Psoas muscle (tissue), 8 donors: Measurements from ENCODE around the gene ZC3H18. TPM values are rescaled to one million over a fixed set of nuclear protein-coding genes. Genes with fewer than 3 reads are reported as not detected.

Experiments used
- ATAC-seq, 4 donors: fragments of 200-7000 bp; cut with Tn5 transposase; one replicate each; pipeline ENCODE4 v1.9.1; 2020; ENCODE audit warnings: moderate library complexity in 3 of 4, mild to moderate bottlenecking in 2 of 4
- DNase-seq, 2 donors: peaks; one replicate each; pipeline ENCODE4 v3.0.0-alpha.2; 2020
- H3K27ac ChIP-seq: fragments of 200-600 bp; one replicate; pipeline ENCODE4 v1.8.0; 2022
- H3K27me3 ChIP-seq, 3 donors: fragments of 200-600 bp in 1 of 3; one replicate each; pipeline versions ENCODE4 v1.6.1 to v1.8.0; 2013 to 2022; ENCODE audit warnings: low read length in 2 of 3, mild to moderate bottlenecking in 2 of 3, moderate library complexity in 1 of 3; ENCODE audit not compliant: insufficient read depth in 3 of 3
- H3K36me3 ChIP-seq, 2 donors: fragments of 200-600 bp in 1 of 2; one replicate each; pipeline versions ENCODE4 v1.6.1 to v1.8.0; 2013 to 2022; ENCODE audit warnings: low read depth in 1 of 2, mild to moderate bottlenecking in 1 of 2, moderate library complexity in 1 of 2; ENCODE audit not compliant: insufficient read depth in 1 of 2
- H3K4me1 ChIP-seq: fragments of 200-600 bp; one replicate; pipeline ENCODE4 v1.8.0; 2022
- H3K4me3 ChIP-seq: fragments of 200-600 bp; one replicate; pipeline ENCODE4 v1.8.0; 2022; ENCODE audit warnings: mild to moderate bottlenecking
- H3K9me3 ChIP-seq: fragments of 200-600 bp; one replicate; pipeline ENCODE4 v1.8.0; 2022
- CTCF ChIP-seq: fragments of 200-600 bp; IDR thresholded peaks from one replicate; pipeline ENCODE4 v1.8.0; 2022; ENCODE audit warnings: antibody characterized with exemption
- WGBS, 3 donors: extraction: QIAGEN DNeasy Blood & Tissue Kit; methylation state at CpG; one replicate each; pipeline versions ENCODE4 v1.1.6 to v1.1.7; 2013; 5-methylcytosine and 5-hydroxymethylcytosine counted together
- intact Hi-C, 2 donors: fragments of 100-400 bp; cut with DNase I; formaldehyde crosslinking; loops; one replicate each; pipeline versions ENCODE4 v1.11.0 to v1.14.2; 2022
- long read RNA-seq, 2 donors: library from polyadenylated mRNA; unstranded; transcript quantifications; one replicate each; pipeline ENCODE4 v2.0.0, GENCODE V29; 2021
- polyA plus RNA-seq, 3 donors: library from polyadenylated mRNA; stranded (reverse); fragments of 200-250 nt; gene quantifications; one replicate each; pipeline ENCODE4 v1.2.3, GENCODE V29; 2013
- total RNA-seq, 4 donors: library from RNA; stranded (reverse); fragmentation: NEBNext Ultra II Directional in 2 of 4; extraction: Animal tissue kit (Norgen Biotek cat#: 25700) in 2 of 4; gene quantifications; one replicate each; pipeline versions ENCODE4 v1.2.1 to v1.2.4, GENCODE V29; 2021 to 2023
- donor health status: healthy with polysubstance abuse.
- donor health status: DM: no; HTN: no; CAD: no; lungs with moderate emphysema.
- donor health status: Bipolar disorder and iron deficiency.
- donor health status: healthy.
- donor health status: DM: yes; HTN: yes; CAD: no.
- donor health status: DM: no; HTN: no; CAD: no.
- donor health status: DM: no; HTN: no; CAD: no.
- donor health status: DM: yes; HTN: yes; CAD: no.

Gene ZC3H18
- 10 to 100 TPM; 24.8 to 30.5 (median 26.9) TPM for total RNA-seq
- 10 to 100 TPM; 19.9 to 36.0 (median 32.0) TPM for polyA plus RNA-seq
- long read RNA-seq, donor 1, transcript ZC3H18-201 (18 exons, 3,729 nt) = major isoform, 7 of 15 reads
- long read RNA-seq, donor 1, partial matches to known transcripts = 4 of 15 reads
- long read RNA-seq, donor 1, other reads (novel, unspliced or antisense) = 2 of 15 reads
- long read RNA-seq, donor 2, transcript ZC3H18-201 (18 exons, 3,729 nt) = major isoform, 14 of 39 reads
- long read RNA-seq, donor 2, partial matches to known transcripts = 17 of 39 reads
- long read RNA-seq, donor 2, other reads (novel, unspliced or antisense) = 7 of 39 reads

- DNase-seq (peak; percentile 98 to 99), ATAC-seq (peak; percentile 99 to 100 (median 99))
- intact Hi-C loops = loop anchor here (5.0 to 10.0 kb wide), 2 partner anchors 137 to 375 kb away; partner anchors contain the start of genes CTU2 (in 2 of the 2) and RNF166 (in 2 of the 2)
- H3K4me3 ChIP-seq = peak within 1 kb of the TSS; percentile 72
- H3K27ac ChIP-seq = peak within 1 kb of the TSS; percentile 85
- H3K27me3 ChIP-seq = no peaks in the 10 kb centered on the region
- peaks cover 17% of the 10 kb centered on the region for H3K4me1 ChIP-seq
- 0% methylated on average over 54 to 90 of the region's 90 CpGs for WGBS, 3 donors
- TF ChIP-seq CTCF = no peak
- H3K36me3 ChIP-seq = peaks cover 0 to 21% of the 10 kb centered on the region in 2 donors
- H3K9me3 ChIP-seq = no peaks in the 10 kb centered on the region
These were observed at the start of gene ZC3H18 for GRCh38 chr16:88569985-88570690. TSS of gene ZC3H18 (plus strand) at chr16:88570403. CDS start at chr16:88577124, 6,721 bp downstream.

GRCh38 chr16:88521674-88522073 is 48.5 kb upstream of the ZC3H18 start:
- intact Hi-C loops = loop anchor here in 1 of 2 donors (10.0 kb wide), 1 partner anchor 327 kb away; no protein-coding TSS in a partner anchor
- no peak overlapping the region for H3K4me3 ChIP-seq
- H3K27ac ChIP-seq = no peak overlapping the region
- DNase-seq (no peak), ATAC-seq (no peak)
- WGBS, 3 donors = 47 to 52% (median 48%) methylated on average over 9 of the region's 9 CpGs
- peaks cover 0 to 38% (median 22%) of the 10 kb centered on the region in 3 donors for H3K27me3 ChIP-seq
- H3K9me3 ChIP-seq = no peaks in the 10 kb centered on the region
- TF ChIP-seq CTCF = no peak
- no peaks in the 10 kb centered on the region for H3K36me3 ChIP-seq
- peaks cover 34% of the 10 kb centered on the region for H3K4me1 ChIP-seq

- no peaks in the 10 kb centered on the region for H3K36me3 ChIP-seq
- DNase-seq = no peak
- 37 to 53% (median 40%) methylated on average over 23 to 24 of the region's 24 CpGs for WGBS, 3 donors
These were observed 47.8 kb upstream of the ZC3H18 start for GRCh38 chr16:88522276-88522949.

More at GRCh38 chr16:88522276-88522949, 47.8 kb upstream of the ZC3H18 start:
- Histone ChIP-seq H3K9me3 (no peaks in the 10 kb centered on the region), H3K27ac (no peak overlapping the region), H3K27me3 (peaks cover 0 to 35% (median 22%) of the 10 kb centered on the region in 3 donors), H3K4me3 (no peak overlapping the region), H3K4me1 (peaks cover 41% of the 10 kb centered on the region)
- ATAC-seq = no peak
- TF ChIP-seq CTCF = no peak
- intact Hi-C loops = loop anchor here in 1 of 2 donors (10.0 kb wide), 1 partner anchor 328 kb away; no protein-coding TSS in a partner anchor
